Astrocyte (in vitro differentiated cells and primary cell): ENCODE results near the gene UNC5C. TPM values are rescaled to one million over a fixed set of nuclear protein-coding genes. Genes with fewer than 3 reads are reported as not detected.

Experiments
- DNase-seq: peaks from one replicate; pipeline ENCODE4 v3.0.0-alpha.2; 2010; ENCODE audit warnings: low read depth
- FAIRE-seq: peaks from 2 replicates; lab custom pipeline; 2011; peaks lifted over from hg19 to GRCh38; lab: Jason Lieb, UNC
- H2AFZ ChIP-seq: 2 replicates; pipeline ENCODE4 v1.6.0; 2012; ENCODE audit warnings: low read depth, low read length, inconsistent platforms
- H3K27ac ChIP-seq: 2 replicates; pipeline ENCODE4 v1.5.1; 2011; ENCODE audit warnings: low read depth, low read length, inconsistent platforms
- H3K27me3 ChIP-seq: 2 replicates; pipeline ENCODE4 v1.6.0; 2011; ENCODE audit warnings: low read length, inconsistent platforms; ENCODE audit not compliant: insufficient read depth
- H3K36me3 ChIP-seq: 2 replicates; pipeline ENCODE4 v1.5.1; 2011; ENCODE audit warnings: low read length, inconsistent platforms; ENCODE audit not compliant: insufficient read depth
- H3K4me1 ChIP-seq: 2 replicates; pipeline ENCODE4 v1.5.1; 2011; ENCODE audit warnings: low read length, inconsistent platforms; ENCODE audit not compliant: insufficient read depth
- H3K4me2 ChIP-seq: 2 replicates; pipeline ENCODE4 v1.6.0; 2012; ENCODE audit warnings: low read length, inconsistent platforms
- H3K4me3 ChIP-seq: 2 replicates; pipeline ENCODE4 v1.5.1; 2011; ENCODE audit warnings: low read depth, mild to moderate bottlenecking, low read length, inconsistent platforms; ENCODE audit not compliant: insufficient read depth
- H3K79me2 ChIP-seq: 2 replicates; pipeline ENCODE4 v1.6.0; 2012; ENCODE audit warnings: mild to moderate bottlenecking, low read length, inconsistent platforms; ENCODE audit not compliant: insufficient read depth
- H3K9ac ChIP-seq: 2 replicates; pipeline ENCODE4 v1.6.0; 2012; ENCODE audit warnings: mild to moderate bottlenecking, low read length, inconsistent platforms
- H3K9me3 ChIP-seq: 2 replicates; pipeline ENCODE4 v1.5.1; 2012; ENCODE audit warnings: low read depth, mild to moderate bottlenecking, low read length, inconsistent platforms; ENCODE audit not compliant: insufficient read depth
- H4K20me1 ChIP-seq: 2 replicates; pipeline ENCODE4 v1.6.0; 2012; ENCODE audit warnings: low read length, inconsistent platforms; ENCODE audit not compliant: insufficient read depth
- H3K27ac Mint-ChIP-seq: one replicate; pipeline ENCODE4 v1.8.0; 2021; ENCODE audit warnings: mild to moderate bottlenecking, mixed read lengths; ENCODE audit not compliant: unreplicated experiment
- H3K27me3 Mint-ChIP-seq: one replicate; pipeline ENCODE4 v1.8.0; 2021; ENCODE audit warnings: low read depth, mixed read lengths; ENCODE audit not compliant: unreplicated experiment
- H3K36me3 Mint-ChIP-seq: one replicate; pipeline ENCODE4 v1.8.0; 2021; ENCODE audit warnings: low read depth, mixed read lengths; ENCODE audit not compliant: unreplicated experiment
- H3K4me1 Mint-ChIP-seq: one replicate; pipeline ENCODE4 v1.8.0; 2021; ENCODE audit warnings: low read depth, mixed read lengths; ENCODE audit not compliant: unreplicated experiment
- H3K4me3 Mint-ChIP-seq: one replicate; pipeline ENCODE4 v1.8.0; 2021; ENCODE audit warnings: mild to moderate bottlenecking, moderate library complexity, mixed read lengths; ENCODE audit not compliant: unreplicated experiment
- H3K9me3 Mint-ChIP-seq: one replicate; pipeline ENCODE4 v1.8.0; 2021; ENCODE audit warnings: mild to moderate bottlenecking, mixed read lengths; ENCODE audit not compliant: unreplicated experiment
- CTCF ChIP-seq: IDR thresholded peaks from 2 replicates; pipeline ENCODE4 v1.5.1; 2011; ENCODE audit warnings: low read depth, mild to moderate bottlenecking, inconsistent platforms, low read length, moderate library complexity; ENCODE audit not compliant: insufficient read depth
- EZH2 ChIP-seq: IDR thresholded peaks from 2 replicates; pipeline ENCODE4 v1.6.1; 2012; ENCODE audit warnings: mild to moderate bottlenecking, low read length, inconsistent platforms; ENCODE audit not compliant: insufficient read depth
- total RNA-seq: library from RNA; stranded (reverse); gene quantifications from 2 replicates; pipeline ENCODE4 v1.2.1, GENCODE V29; 2021

The UNC5C gene
- total RNA-seq, 1 donor from 2014 or later, result 3.1 TPM

GRCh38 chr4:95114521-95114920 is 434.3 kb downstream of the UNC5C start:
- Mint-ChIP-seq H3K27me3 (no peaks in the 10 kb centered on the region), H3K4me1 (peaks cover 17% of the 10 kb centered on the region), H3K27ac (no peak overlapping the region), H3K9me3 (no peaks in the 10 kb centered on the region), H3K36me3 (peaks cover 6% of the 10 kb centered on the region), H3K4me3 (no peak overlapping the region)
- Histone ChIP-seq H4K20me1 (no peaks in the 10 kb centered on the region), H3K36me3 (no peaks in the 10 kb centered on the region), H3K27ac (no peak overlapping the region), H2AFZ (no peak overlapping the region), H3K4me2 (no peak overlapping the region), H3K27me3 (no peaks in the 10 kb centered on the region), H3K4me1 (no peaks in the 10 kb centered on the region), H3K9ac (no peak overlapping the region), H3K9me3 (no peaks in the 10 kb centered on the region), H3K4me3 (no peak overlapping the region), H3K79me2 (no peaks in the 10 kb centered on the region)
- TF ChIP-seq EZH2 (no peak), CTCF (no peak)
- FAIRE-seq (no peak), DNase-seq (no peak)
